Measurements from ENCODE around the gene PDE2A. TPM values are rescaled to one million over a fixed set of nuclear protein-coding genes. Genes with fewer than 3 reads are reported as not detected.
A peak's percentile ranks its signal among the peaks of the same experiment; 100 is the strongest.

The PDE2A gene
- total and polyA plus RNA-seq, 7 experiments from 2014 or later = 0.97 to 9.0 (median 1.7) TPM; not detected in 2

DNA sequence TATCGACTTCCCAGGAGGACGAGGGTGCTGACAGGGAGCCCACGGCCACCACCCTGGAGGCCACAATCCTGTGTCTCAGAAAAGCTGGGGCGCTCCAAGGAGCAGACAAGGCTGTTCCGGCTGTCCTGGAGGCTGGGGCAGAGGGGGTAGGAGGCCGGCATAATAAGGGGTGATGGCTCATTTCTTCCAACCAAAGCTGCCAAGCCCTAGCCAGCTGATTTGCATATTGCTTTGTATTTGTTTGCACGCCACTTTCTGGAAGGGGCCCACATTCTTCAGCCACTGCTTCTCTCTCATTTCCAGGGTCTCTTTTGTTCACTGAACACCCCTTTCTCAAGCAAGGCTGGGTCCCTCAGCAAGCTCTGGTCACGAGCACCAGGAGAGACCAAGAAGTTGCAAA is 4.7 kb downstream of the PDE2A start:
- no peaks in the 10 kb centered on the region for H3K4me1 ChIP-seq (ENCODE audit: control insufficient read depth in 2 of 2, insufficient read depth in 2 of 2, low read length in 2 of 2)
- no peak overlapping the region for H3K4me3 ChIP-seq (ENCODE audit: low read length)
- CTCF ChIA-PET = no interaction called here
- ATAC-seq = no peak
- POLR2A ChIA-PET = no interaction called here
- DNase-seq = no peak
- intact Hi-C loops (cut with micrococcal nuclease) = no loop called here
- H3K9me3 ChIP-seq (ENCODE audit: control insufficient read depth in 2 of 3, low read length in 3 of 3) = peaks cover 0 to 7% (median 5%) of the 10 kb centered on the region in 3 experiments
- peaks cover 0 to 6% (median 0%) of the 10 kb centered on the region in 5 donors for H3K36me3 Mint-ChIP-seq
- H3K36me3 ChIP-seq (ENCODE audit: control insufficient read depth in 2 of 3, insufficient read depth in 3 of 3, low read length in 3 of 3) = no peaks in the 10 kb centered on the region
- no peak overlapping the region for H3K27ac Mint-ChIP-seq
- peaks cover 41 to 73% (median 59%) of the 10 kb centered on the region in 5 donors for H3K27me3 Mint-ChIP-seq
- no peak overlapping the region for H3K4me3 Mint-ChIP-seq
- H3K4me1 Mint-ChIP-seq = peaks cover 0 to 17% (median 9%) of the 10 kb centered on the region in 7 donors
- H3K27me3 ChIP-seq (ENCODE audit: control insufficient read depth in 2 of 2, insufficient read depth in 2 of 2, low read length in 2 of 2) = peaks cover 0 to 13% of the 10 kb centered on the region in 2 donors
- H3K9me3 Mint-ChIP-seq = peaks cover 0 to 20% (median 8%) of the 10 kb centered on the region in 11 donors
- H3K27ac ChIP-seq (ENCODE audit: low read depth, low read length) = no peak overlapping the region

DNA sequence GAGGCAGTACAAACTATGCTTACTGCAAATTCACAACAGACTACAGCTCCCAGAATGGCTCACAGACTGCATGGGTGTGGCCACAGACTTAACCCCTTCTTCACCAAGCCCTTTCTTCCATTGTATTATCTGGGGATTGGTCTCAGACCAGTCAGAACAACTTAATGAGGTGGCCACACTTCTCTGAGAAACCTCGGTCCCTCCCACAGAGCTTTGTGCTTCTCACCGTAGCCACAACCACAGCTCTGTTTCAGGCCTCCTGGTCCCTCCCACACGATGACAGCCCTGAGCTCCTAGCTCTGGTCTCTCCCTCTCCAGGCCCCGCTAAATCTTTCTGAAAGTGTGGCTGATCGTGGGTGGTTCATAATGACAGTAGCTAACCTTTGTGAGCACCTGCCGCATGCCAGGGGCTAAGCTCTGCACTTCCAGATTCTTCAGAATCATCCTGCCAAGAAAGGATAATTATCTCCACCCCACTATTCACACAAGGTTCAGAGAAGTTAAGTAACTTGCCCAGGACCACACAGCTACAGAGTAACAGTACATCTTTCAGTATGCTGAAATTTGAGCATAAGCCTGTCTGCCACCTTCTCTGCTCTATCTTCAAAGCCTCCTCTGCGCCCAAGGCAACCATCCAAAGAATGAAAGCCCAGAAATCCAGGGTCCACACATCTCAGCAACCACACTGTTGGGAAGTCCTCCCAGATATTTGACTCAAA is 5.4 kb downstream of the PDE2A start:
- no peak overlapping the region for H3K27ac ChIP-seq (ENCODE audit: low read depth, low read length)
- no peak overlapping the region for H3K4me3 ChIP-seq (ENCODE audit: low read length)
- H3K4me1 ChIP-seq (ENCODE audit: control insufficient read depth in 2 of 2, insufficient read depth in 2 of 2, low read length in 2 of 2) = no peaks in the 10 kb centered on the region
- Mint-ChIP-seq H3K4me3 (peak overlapping the region in 1 of 10 donors; percentile 5), H3K36me3 (peaks cover 0 to 6% (median 0%) of the 10 kb centered on the region in 5 donors), H3K27me3 (peaks cover 41 to 70% (median 54%) of the 10 kb centered on the region in 5 donors), H3K9me3 (peaks cover 0 to 20% (median 8%) of the 10 kb centered on the region in 11 donors), H3K27ac (peak overlapping the region in 1 of 9 donors; percentile 31), H3K4me1 (peaks cover 0 to 14% (median 6%) of the 10 kb centered on the region in 7 donors)
- ChIA-PET POLR2A (no interaction called here), CTCF (interaction anchor here (1.3 kb wide), 1 partner anchor 15 kb away, joined by 3 read pairs; no protein-coding TSS in a partner anchor)
- peaks cover 0 to 7% (median 5%) of the 10 kb centered on the region in 3 experiments for H3K9me3 ChIP-seq (ENCODE audit: control insufficient read depth in 2 of 3, low read length in 3 of 3)
- intact Hi-C loops (cut with micrococcal nuclease) = no loop called here
- ATAC-seq (peak; percentile 29), DNase-seq (peak in 1 of 9 donors; percentile 70)
- peaks cover 0 to 13% of the 10 kb centered on the region in 2 donors for H3K27me3 ChIP-seq (ENCODE audit: control insufficient read depth in 2 of 2, insufficient read depth in 2 of 2, low read length in 2 of 2)
- no peaks in the 10 kb centered on the region for H3K36me3 ChIP-seq (ENCODE audit: control insufficient read depth in 2 of 3, insufficient read depth in 3 of 3, low read length in 3 of 3)

DNA sequence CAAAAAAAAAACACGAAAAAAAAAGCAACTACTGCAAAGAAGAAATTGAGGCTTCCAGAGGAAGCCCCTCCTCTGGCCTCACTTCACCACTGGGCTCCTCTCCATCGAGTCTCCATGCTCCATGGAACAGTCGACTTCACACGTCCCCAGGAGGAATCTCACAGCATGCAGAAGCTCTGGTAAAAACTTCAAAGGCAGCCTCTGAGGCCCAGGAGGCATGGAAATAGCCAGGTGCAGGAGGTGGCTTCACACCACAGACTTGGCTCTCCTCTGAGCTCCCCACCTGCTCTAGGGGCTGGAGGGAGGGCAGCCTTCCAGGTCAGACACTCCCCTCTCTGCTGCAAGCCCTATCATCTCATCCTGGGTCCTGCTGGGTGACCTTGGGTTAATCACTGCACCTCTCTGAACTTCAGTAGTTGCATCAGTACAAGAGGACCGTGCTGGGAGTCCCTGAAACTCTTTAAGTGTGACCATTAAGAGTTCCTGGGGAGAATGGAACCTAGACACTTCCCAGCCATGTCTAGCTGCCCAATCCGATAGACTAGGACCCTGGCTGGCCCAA is 8.2 kb downstream of the PDE2A start:
- no peak overlapping the region for H3K27ac Mint-ChIP-seq
- Histone ChIP-seq H3K27me3 (ENCODE audit: control insufficient read depth in 2 of 2, insufficient read depth in 2 of 2, low read length in 2 of 2) (peaks cover 0 to 13% of the 10 kb centered on the region in 2 donors), H3K27ac (ENCODE audit: low read depth, low read length) (no peak overlapping the region), H3K36me3 (ENCODE audit: control insufficient read depth in 2 of 3, insufficient read depth in 3 of 3, low read length in 3 of 3) (no peaks in the 10 kb centered on the region), H3K4me1 (ENCODE audit: control insufficient read depth in 2 of 2, insufficient read depth in 2 of 2, low read length in 2 of 2) (no peaks in the 10 kb centered on the region), H3K9me3 (ENCODE audit: control insufficient read depth in 2 of 3, low read length in 3 of 3) (peaks cover 0 to 7% (median 5%) of the 10 kb centered on the region in 3 experiments), H3K4me3 (ENCODE audit: low read length) (no peak overlapping the region)
- ATAC-seq = no peak
- H3K9me3 Mint-ChIP-seq = peaks cover 0 to 17% (median 8%) of the 10 kb centered on the region in 11 donors
- ChIA-PET CTCF (interaction anchor here (0.6 to 0.9 kb wide), 2 partner anchors 225 to 642 kb away, joined by 3 read pairs; no protein-coding TSS in a partner anchor), POLR2A (no interaction called here)
- peaks cover 0 to 6% (median 0%) of the 10 kb centered on the region in 5 donors for H3K36me3 Mint-ChIP-seq
- no peak for DNase-seq
- peaks cover 0 to 9% (median 0%) of the 10 kb centered on the region in 7 donors for H3K4me1 Mint-ChIP-seq
- H3K27me3 Mint-ChIP-seq = peaks cover 21 to 59% (median 29%) of the 10 kb centered on the region in 5 donors
- H3K4me3 Mint-ChIP-seq = no peak overlapping the region
- intact Hi-C loops (cut with micrococcal nuclease) = no loop called here

DNA sequence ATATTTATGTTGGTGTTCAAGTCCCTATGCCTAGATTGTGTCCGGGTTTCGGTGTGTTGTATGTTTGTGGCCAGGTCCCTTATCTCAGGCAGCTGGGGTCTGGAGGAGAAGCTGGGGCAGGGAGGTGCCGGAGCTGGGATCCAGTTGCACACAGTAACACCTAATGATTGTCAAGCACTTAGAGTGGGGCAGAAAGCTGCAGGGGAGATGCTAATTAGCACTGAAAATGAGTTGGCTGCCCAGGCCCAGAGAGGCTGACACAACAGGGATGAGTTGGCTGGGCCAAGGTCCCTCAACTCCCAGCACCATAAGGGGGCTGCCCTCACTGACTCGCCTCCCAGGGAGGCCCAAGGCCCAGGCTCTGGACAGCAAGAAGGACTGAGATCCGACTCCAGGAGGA is 12.2 kb downstream of the PDE2A start:
- no peak overlapping the region for H3K27ac Mint-ChIP-seq
- H3K4me3 Mint-ChIP-seq = no peak overlapping the region
- no peaks in the 10 kb centered on the region for H3K4me1 ChIP-seq (ENCODE audit: control insufficient read depth in 2 of 2, insufficient read depth in 2 of 2, low read length in 2 of 2)
- ATAC-seq (no peak), DNase-seq (no peak)
- no peaks in the 10 kb centered on the region for H3K27me3 ChIP-seq (ENCODE audit: control insufficient read depth in 2 of 2, insufficient read depth in 2 of 2, low read length in 2 of 2)
- peaks cover 9 to 46% (median 15%) of the 10 kb centered on the region in 5 donors for H3K27me3 Mint-ChIP-seq
- ChIA-PET CTCF (no interaction called here), POLR2A (no interaction called here)
- no peaks in the 10 kb centered on the region for H3K36me3 ChIP-seq (ENCODE audit: control insufficient read depth in 2 of 3, insufficient read depth in 3 of 3, low read length in 3 of 3)
- no peaks in the 10 kb centered on the region for H3K4me1 Mint-ChIP-seq
- H3K9me3 ChIP-seq (ENCODE audit: control insufficient read depth in 2 of 3, low read length in 3 of 3) = no peaks in the 10 kb centered on the region
- intact Hi-C loops (cut with micrococcal nuclease) = no loop called here
- H3K4me3 ChIP-seq (ENCODE audit: low read length) = no peak overlapping the region
- peaks cover 0 to 1% (median 0%) of the 10 kb centered on the region in 5 donors for H3K36me3 Mint-ChIP-seq
- H3K9me3 Mint-ChIP-seq = peaks cover 0 to 6% (median 1%) of the 10 kb centered on the region in 11 donors
- H3K27ac ChIP-seq (ENCODE audit: low read depth, low read length) = no peak overlapping the region

DNA sequence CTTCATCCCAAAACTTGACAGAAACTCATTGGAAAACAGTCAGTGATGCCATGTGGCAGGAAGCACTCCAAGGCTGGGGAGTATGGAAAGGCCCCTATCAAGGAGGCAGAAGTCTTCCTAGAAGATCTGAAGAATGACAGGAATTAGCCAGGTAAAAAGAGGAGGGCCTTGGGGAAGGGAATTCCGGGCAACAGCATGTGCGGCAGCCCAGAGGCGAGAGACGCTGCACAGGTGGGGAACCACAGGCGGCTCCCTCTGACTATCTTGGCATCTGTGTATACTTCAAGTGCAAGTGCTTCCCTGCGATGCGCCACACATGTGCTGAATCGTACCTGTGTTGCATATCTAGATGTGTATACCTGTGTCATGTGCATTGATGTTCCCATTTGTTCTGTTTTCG is 12.7 kb downstream of the PDE2A start:
- Mint-ChIP-seq H3K9me3 (peaks cover 0 to 5% (median 0%) of the 10 kb centered on the region in 11 donors), H3K4me1 (no peaks in the 10 kb centered on the region), H3K27ac (no peak overlapping the region), H3K36me3 (no peaks in the 10 kb centered on the region), H3K4me3 (no peak overlapping the region), H3K27me3 (peaks cover 4 to 48% (median 15%) of the 10 kb centered on the region in 5 donors)
- H3K27ac ChIP-seq (ENCODE audit: low read depth, low read length) = no peak overlapping the region
- H3K27me3 ChIP-seq (ENCODE audit: control insufficient read depth in 2 of 2, insufficient read depth in 2 of 2, low read length in 2 of 2) = no peaks in the 10 kb centered on the region
- DNase-seq = no peak
- intact Hi-C loops (cut with micrococcal nuclease) = no loop called here
- no peak for ATAC-seq
- ChIA-PET CTCF (no interaction called here), POLR2A (no interaction called here)
- no peak overlapping the region for H3K4me3 ChIP-seq (ENCODE audit: low read length)
- no peaks in the 10 kb centered on the region for H3K9me3 ChIP-seq (ENCODE audit: control insufficient read depth in 2 of 3, low read length in 3 of 3)
- no peaks in the 10 kb centered on the region for H3K4me1 ChIP-seq (ENCODE audit: control insufficient read depth in 2 of 2, insufficient read depth in 2 of 2, low read length in 2 of 2)
- H3K36me3 ChIP-seq (ENCODE audit: control insufficient read depth in 2 of 3, insufficient read depth in 3 of 3, low read length in 3 of 3) = no peaks in the 10 kb centered on the region

DNA sequence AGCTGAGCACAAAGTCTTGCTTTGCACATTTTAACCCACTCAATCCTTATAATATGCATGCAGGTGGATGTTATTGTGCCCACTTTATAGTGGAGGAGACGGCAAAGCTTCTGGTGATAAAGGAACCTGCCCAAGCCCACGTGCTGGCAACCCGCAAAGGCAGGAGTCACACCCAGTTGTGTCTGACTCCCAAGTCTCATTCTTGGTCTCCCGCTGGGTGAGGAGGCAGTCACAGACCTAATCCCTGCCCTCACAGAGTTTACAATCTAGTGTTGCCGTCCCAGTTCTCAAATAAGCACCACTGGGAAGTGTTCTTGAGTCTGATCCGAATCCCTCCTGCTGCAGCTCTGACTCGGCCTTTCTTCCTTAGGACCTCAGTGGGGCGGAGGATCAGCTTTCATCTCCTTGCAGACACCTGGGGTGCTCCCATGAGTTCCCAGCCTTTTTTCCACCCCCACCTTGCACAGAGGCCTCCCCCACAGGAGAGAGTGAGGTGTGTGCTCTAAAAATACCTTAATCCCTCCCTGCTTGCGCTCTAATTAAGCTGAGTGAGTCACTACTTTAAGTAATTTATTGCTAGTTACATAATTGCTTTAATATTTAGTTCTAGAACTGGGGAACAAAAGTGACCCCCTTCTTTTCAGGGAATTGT is 15.1 kb downstream of the PDE2A start:
- Mint-ChIP-seq H3K4me3 (no peak overlapping the region), H3K27ac (no peak overlapping the region), H3K36me3 (no peaks in the 10 kb centered on the region), H3K9me3 (no peaks in the 10 kb centered on the region), H3K4me1 (no peaks in the 10 kb centered on the region), H3K27me3 (peaks cover 0 to 33% (median 10%) of the 10 kb centered on the region in 5 donors)
- ATAC-seq (no peak), DNase-seq (no peak)
- Histone ChIP-seq H3K36me3 (ENCODE audit: control insufficient read depth in 2 of 3, insufficient read depth in 3 of 3, low read length in 3 of 3) (no peaks in the 10 kb centered on the region), H3K4me3 (ENCODE audit: low read length) (no peak overlapping the region), H3K27me3 (ENCODE audit: control insufficient read depth in 2 of 2, insufficient read depth in 2 of 2, low read length in 2 of 2) (no peaks in the 10 kb centered on the region), H3K27ac (ENCODE audit: low read depth, low read length) (no peak overlapping the region), H3K4me1 (ENCODE audit: control insufficient read depth in 2 of 2, insufficient read depth in 2 of 2, low read length in 2 of 2) (no peaks in the 10 kb centered on the region), H3K9me3 (ENCODE audit: control insufficient read depth in 2 of 3, low read length in 3 of 3) (no peaks in the 10 kb centered on the region)
- intact Hi-C loops (cut with micrococcal nuclease) = no loop called here
- CTCF ChIA-PET = no interaction called here
- POLR2A ChIA-PET = no interaction called here

Measured in naive thymus-derived CD4-positive, alpha-beta T cell (primary cell).